Neutrophil (primary cell): ENCODE measurements around the gene ARFIP1.
"Not testable (repeated sequence)": the region's sequence is repeated elsewhere in the genome, so short reads cannot be mapped to it uniquely, and the experiment has no call there.

Source experiments
- H3K27ac ChIP-seq: fragments of 200-600 bp; sonication (generic); 2 replicates; pipeline ENCODE4 v1.5.1; 2016; ENCODE audit warnings: mild to moderate bottlenecking, moderate library complexity
- H3K27me3 ChIP-seq: fragments of 200-600 bp; sonication (generic); 2 replicates; pipeline ENCODE4 v1.6.0; 2016; ENCODE audit warnings: mild to moderate bottlenecking
- H3K36me3 ChIP-seq: fragments of 200-600 bp; sonication (generic); 2 replicates; pipeline ENCODE4 v1.5.1; 2017
- H3K4me1 ChIP-seq, 2 experiments: fragments of 200-600 bp in 1 of 2; sonication (generic) in 1 of 2; 1 replicate in 1 of 2; 2 replicates in 1 of 2; pipeline versions ENCODE4 v1.5.1 to v1.6.1; 2013 to 2016; ENCODE audit warnings: low read depth in 1 of 2, low read length in 1 of 2, mild to moderate bottlenecking in 1 of 2, moderate library complexity in 1 of 2; ENCODE audit not compliant: control insufficient read depth in 1 of 2, insufficient read depth in 1 of 2
- H3K4me3 ChIP-seq, 2 experiments: fragments of 200-600 bp in 1 of 2; sonication (generic) in 1 of 2; 1 replicate in 1 of 2; 2 replicates in 1 of 2; pipeline ENCODE4 v1.5.1; 2013 to 2016; ENCODE audit warnings: low read depth in 1 of 2, low read length in 1 of 2, mild to moderate bottlenecking in 1 of 2, moderate library complexity in 1 of 2
- H3K9me3 ChIP-seq: fragments of 200-600 bp; sonication (generic); 2 replicates; pipeline ENCODE4 v1.5.1; 2016
- CTCF ChIP-seq: fragments of 200-600 bp; sonication (generic); IDR thresholded peaks from 2 replicates; pipeline ENCODE4 v1.5.1; 2016; ENCODE audit warnings: antibody characterized with exemption

Gene ARFIP1

DNA sequence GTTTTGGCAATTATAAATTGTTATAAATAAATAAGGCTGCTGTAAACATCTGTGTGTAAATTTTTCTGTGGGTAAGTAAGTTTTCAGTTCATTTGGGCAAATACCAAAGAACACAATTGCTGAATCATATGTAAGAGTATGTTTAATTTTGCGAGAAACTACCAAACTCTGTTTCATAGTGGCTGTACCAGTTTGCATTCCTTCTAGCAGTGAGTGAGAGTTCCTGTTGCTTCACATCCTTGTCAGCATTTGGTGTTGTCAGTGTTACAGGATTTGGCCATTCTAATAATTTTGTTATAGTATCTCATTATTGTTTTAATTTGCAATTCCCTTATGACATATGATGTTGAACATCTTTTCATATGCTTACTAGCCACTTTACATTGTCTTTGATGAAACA, 48.4 kb downstream of the ARFIP1 start:
- H3K4me3 ChIP-seq: no peak overlapping the region
- H3K36me3 ChIP-seq: no peaks in the 10 kb centered on the region
- TF ChIP-seq CTCF: no peak
- H3K27ac ChIP-seq: no peak overlapping the region
- H3K9me3 ChIP-seq: no peaks in the 10 kb centered on the region
- H3K4me1 ChIP-seq: no peaks in the 10 kb centered on the region
- H3K27me3 ChIP-seq: no peaks in the 10 kb centered on the region

- no peak overlapping the region for H3K27ac ChIP-seq
- H3K9me3 ChIP-seq: no peaks in the 10 kb centered on the region
- H3K27me3 ChIP-seq: no peaks in the 10 kb centered on the region
- no peak for TF ChIP-seq CTCF
- H3K4me1 ChIP-seq: no peaks in the 10 kb centered on the region
- no peak overlapping the region for H3K4me3 ChIP-seq
- H3K36me3 ChIP-seq: no peaks in the 10 kb centered on the region
Observed at GRCh38 chr4:152831416-152831815, 51.7 kb downstream of the ARFIP1 start.

DNA sequence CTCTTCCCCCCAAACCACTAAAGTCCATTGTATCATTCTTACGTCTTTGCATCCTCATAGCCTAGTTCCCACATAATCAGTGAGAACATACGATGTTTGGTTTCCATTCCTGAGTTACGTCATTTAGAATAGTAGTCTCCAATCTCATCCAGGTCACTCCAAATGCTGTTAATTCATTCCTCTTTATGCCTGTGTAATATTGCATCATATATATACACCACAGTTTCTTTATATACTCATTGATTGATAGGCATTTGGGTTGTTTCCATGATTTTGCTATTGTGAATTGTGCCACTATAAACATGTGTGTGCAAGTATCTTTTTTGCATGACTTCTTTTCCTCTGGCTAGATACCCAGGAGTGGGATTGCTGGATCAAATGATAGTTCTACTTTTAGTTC, 57.2 kb downstream of the ARFIP1 start:
- no peaks in the 10 kb centered on the region for H3K9me3 ChIP-seq
- TF ChIP-seq CTCF: no peak
- no peak overlapping the region for H3K4me3 ChIP-seq
- no peaks in the 10 kb centered on the region for H3K36me3 ChIP-seq
- no peaks in the 10 kb centered on the region for H3K27me3 ChIP-seq
- no peaks in the 10 kb centered on the region for H3K4me1 ChIP-seq
- H3K27ac ChIP-seq: no peak overlapping the region

- not testable (repeated sequence) for H3K9me3 ChIP-seq, H3K27ac ChIP-seq, H3K36me3 ChIP-seq, H3K4me3 ChIP-seq, H3K4me1 ChIP-seq, H3K27me3 ChIP-seq
Observed at GRCh38 chr4:152839729-152840128, 60.0 kb downstream of the ARFIP1 start.

GRCh38 chr4:152843481-152844090, 63.8 kb downstream of the ARFIP1 start:
- H3K4me3 ChIP-seq: no peak overlapping the region
- no peaks in the 10 kb centered on the region for H3K9me3 ChIP-seq
- H3K27me3 ChIP-seq: no peaks in the 10 kb centered on the region
- H3K27ac ChIP-seq: no peak overlapping the region
- H3K36me3 ChIP-seq: no peaks in the 10 kb centered on the region
- H3K4me1 ChIP-seq: peaks cover 6 to 12% of the 10 kb centered on the region in 2 experiments
- no peak for TF ChIP-seq CTCF

GRCh38 chr4:152847376-152847775, 67.6 kb downstream of the ARFIP1 start:
- TF ChIP-seq CTCF: no peak
- Histone ChIP-seq H3K27ac (no peak overlapping the region), H3K36me3 (no peaks in the 10 kb centered on the region), H3K4me1 (peaks cover 29 to 48% of the 10 kb centered on the region in 2 experiments), H3K9me3 (no peaks in the 10 kb centered on the region), H3K4me3 (no peak overlapping the region), H3K27me3 (no peaks in the 10 kb centered on the region)
